ENCODE data around the gene HAPSTR1. TPM values are rescaled to one million over a fixed set of nuclear protein-coding genes. Genes with fewer than 3 reads are reported as not detected.
A peak's percentile ranks its signal among the peaks of the same experiment; 100 is the strongest.

Gene HAPSTR1
- total and polyA plus RNA-seq, 2 of the 13 experiments (the other 11 are each of a cell fraction or from before 2014, with no cell fraction given) = 25.2 to 83.2 TPM

DNA sequence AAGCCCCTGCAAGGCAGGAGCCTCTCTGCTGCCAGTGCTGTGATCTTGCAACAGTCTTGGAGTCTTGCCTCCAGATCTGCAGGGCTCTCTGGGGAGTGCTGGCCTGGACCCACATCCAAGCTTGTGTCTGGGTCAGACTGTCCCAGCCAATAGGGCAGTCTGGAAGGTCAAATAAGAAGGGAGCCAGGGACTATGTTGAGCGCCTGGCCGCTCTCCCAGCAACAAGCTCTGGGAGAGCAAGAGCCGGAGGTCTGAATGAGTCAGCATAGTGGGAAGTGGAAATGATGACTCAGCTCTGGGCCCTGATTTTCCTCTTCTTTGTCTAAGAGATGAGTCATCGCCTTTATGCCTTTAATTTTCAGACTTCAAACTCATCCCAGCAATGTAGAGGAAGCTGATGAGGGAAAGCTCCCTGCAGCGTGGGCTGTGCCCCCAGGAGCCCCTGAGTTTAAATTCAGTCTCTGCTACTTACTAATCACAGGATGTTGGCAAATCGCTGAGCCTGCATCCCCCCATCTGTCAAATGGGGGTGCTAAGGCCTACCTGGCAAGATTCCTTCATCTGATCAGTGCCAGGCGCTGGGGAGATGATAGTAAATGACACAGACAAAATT, 43.6 kb upstream of the HAPSTR1 start (continued):
- peak; percentile 56 for TF ChIP-seq TBL1XR1 (IDR thresholded peaks at IDR 0.05; ENCODE audit: borderline replicate concordance, low read length, partially characterized antibody)
- TF ChIP-seq, protein P1, sequence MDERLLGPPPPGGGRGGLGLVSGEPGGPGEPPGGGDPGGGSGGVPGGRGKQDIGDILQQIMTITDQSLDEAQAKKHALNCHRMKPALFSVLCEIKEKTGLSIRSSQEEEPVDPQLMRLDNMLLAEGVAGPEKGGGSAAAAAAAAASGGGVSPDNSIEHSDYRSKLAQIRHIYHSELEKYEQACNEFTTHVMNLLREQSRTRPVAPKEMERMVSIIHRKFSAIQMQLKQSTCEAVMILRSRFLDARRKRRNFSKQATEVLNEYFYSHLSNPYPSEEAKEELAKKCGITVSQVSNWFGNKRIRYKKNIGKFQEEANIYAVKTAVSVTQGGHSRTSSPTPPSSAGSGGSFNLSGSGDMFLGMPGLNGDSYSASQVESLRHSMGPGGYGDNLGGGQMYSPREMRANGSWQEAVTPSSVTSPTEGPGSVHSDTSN (CRISPR knock-in tag; IDR thresholded peaks at IDR 0.05) = no peak; the same call in 1 of the 2 replicates
- no peak for TF ChIP-seq ZNF850 (CRISPR knock-in tag; conservative IDR thresholded peaks at IDR 0.05)
- peak; percentile 41 for TF ChIP-seq MEF2D (CRISPR knock-in tag; IDR thresholded peaks at IDR 0.05)
- no peak for TF ChIP-seq HES4 (CRISPR knock-in tag; IDR thresholded peaks at IDR 0.05; ENCODE audit: borderline replicate concordance)
- no peak for TF ChIP-seq HIVEP1 (CRISPR knock-in tag; IDR thresholded peaks at IDR 0.05)
- TF ChIP-seq, protein P2, sequence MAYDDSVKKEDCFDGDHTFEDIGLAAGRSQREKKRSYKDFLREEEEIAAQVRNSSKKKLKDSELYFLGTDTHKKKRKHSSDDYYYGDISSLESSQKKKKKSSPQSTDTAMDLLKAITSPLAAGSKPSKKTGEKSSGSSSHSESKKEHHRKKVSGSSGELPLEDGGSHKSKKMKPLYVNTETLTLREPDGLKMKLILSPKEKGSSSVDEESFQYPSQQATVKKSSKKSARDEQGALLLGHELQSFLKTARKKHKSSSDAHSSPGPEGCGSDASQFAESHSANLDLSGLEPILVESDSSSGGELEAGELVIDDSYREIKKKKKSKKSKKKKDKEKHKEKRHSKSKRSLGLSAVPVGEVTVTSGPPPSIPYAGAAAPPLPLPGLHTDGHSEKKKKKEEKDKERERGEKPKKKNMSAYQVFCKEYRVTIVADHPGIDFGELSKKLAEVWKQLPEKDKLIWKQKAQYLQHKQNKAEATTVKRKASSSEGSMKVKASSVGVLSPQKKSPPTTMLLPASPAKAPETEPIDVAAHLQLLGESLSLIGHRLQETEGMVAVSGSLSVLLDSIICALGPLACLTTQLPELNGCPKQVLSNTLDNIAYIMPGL (CRISPR knock-in tag; IDR thresholded peaks at IDR 0.05; ENCODE audit: borderline replicate concordance in 1 of 2, low read depth in 1 of 2) = no peak; a peak in 1 of 4 replicates
- no peak for TF ChIP-seq YEATS4 (CRISPR knock-in tag; IDR thresholded peaks at IDR 0.05; ENCODE audit: borderline replicate concordance)
- TF ChIP-seq ZMAT3 (CRISPR knock-in tag; conservative IDR thresholded peaks at IDR 0.05) = no peak
- TF ChIP-seq PRMT3 (CRISPR knock-in tag; IDR thresholded peaks at IDR 0.05; ENCODE audit: borderline replicate concordance, low read depth) = no peak
- TF ChIP-seq ZC3H13 (CRISPR knock-in tag; IDR thresholded peaks at IDR 0.05) = no peak
- TF ChIP-seq HOXA5 (CRISPR knock-in tag; IDR thresholded peaks at IDR 0.05) = no peak
- TF ChIP-seq, protein P3, sequence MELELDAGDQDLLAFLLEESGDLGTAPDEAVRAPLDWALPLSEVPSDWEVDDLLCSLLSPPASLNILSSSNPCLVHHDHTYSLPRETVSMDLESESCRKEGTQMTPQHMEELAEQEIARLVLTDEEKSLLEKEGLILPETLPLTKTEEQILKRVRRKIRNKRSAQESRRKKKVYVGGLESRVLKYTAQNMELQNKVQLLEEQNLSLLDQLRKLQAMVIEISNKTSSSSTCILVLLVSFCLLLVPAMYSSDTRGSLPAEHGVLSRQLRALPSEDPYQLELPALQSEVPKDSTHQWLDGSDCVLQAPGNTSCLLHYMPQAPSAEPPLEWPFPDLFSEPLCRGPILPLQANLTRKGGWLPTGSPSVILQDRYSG (CRISPR knock-in tag; IDR thresholded peaks at IDR 0.05) = no peak
- TF ChIP-seq ZNF30 (CRISPR knock-in tag; IDR thresholded peaks at IDR 0.05) = no peak
- no peak for TF ChIP-seq SMYD3 (CRISPR knock-in tag; IDR thresholded peaks at IDR 0.05)
- no peak for TF ChIP-seq DR1 (CRISPR knock-in tag; IDR thresholded peaks at IDR 0.05)
- TF ChIP-seq ZNF782 (CRISPR knock-in tag; IDR thresholded peaks at IDR 0.05; ENCODE audit: borderline replicate concordance) = peak; percentile 32; the same call in 1 of the 2 replicates
- TF ChIP-seq, protein P4, sequence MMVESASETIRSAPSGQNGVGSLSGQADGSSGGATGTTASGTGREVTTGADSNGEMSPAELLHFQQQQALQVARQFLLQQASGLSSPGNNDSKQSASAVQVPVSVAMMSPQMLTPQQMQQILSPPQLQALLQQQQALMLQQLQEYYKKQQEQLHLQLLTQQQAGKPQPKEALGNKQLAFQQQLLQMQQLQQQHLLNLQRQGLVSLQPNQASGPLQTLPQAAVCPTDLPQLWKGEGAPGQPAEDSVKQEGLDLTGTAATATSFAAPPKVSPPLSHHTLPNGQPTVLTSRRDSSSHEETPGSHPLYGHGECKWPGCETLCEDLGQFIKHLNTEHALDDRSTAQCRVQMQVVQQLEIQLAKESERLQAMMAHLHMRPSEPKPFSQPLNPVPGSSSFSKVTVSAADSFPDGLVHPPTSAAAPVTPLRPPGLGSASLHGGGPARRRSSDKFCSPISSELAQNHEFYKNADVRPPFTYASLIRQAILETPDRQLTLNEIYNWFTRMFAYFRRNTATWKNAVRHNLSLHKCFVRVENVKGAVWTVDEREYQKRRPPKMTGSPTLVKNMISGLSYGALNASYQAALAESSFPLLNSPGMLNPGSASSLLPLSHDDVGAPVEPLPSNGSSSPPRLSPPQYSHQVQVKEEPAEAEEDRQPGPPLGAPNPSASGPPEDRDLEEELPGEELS (CRISPR knock-in tag; IDR thresholded peaks at IDR 0.05) = no peak
- TF ChIP-seq, protein P5, sequence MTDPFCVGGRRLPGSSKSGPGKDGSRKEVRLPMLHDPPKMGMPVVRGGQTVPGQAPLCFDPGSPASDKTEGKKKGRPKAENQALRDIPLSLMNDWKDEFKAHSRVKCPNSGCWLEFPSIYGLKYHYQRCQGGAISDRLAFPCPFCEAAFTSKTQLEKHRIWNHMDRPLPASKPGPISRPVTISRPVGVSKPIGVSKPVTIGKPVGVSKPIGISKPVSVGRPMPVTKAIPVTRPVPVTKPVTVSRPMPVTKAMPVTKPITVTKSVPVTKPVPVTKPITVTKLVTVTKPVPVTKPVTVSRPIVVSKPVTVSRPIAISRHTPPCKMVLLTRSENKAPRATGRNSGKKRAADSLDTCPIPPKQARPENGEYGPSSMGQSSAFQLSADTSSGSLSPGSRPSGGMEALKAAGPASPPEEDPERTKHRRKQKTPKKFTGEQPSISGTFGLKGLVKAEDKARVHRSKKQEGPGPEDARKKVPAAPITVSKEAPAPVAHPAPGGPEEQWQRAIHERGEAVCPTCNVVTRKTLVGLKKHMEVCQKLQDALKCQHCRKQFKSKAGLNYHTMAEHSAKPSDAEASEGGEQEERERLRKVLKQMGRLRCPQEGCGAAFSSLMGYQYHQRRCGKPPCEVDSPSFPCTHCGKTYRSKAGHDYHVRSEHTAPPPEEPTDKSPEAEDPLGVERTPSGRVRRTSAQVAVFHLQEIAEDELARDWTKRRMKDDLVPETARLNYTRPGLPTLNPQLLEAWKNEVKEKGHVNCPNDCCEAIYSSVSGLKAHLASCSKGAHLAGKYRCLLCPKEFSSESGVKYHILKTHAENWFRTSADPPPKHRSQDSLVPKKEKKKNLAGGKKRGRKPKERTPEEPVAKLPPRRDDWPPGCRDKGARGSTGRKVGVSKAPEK (CRISPR knock-in tag; IDR thresholded peaks at IDR 0.05; ENCODE audit: borderline replicate concordance) = no peak; the same call in 1 of the 2 replicates
- no peak for TF ChIP-seq ZNF7 (CRISPR knock-in tag; IDR thresholded peaks at IDR 0.05)
- no peak for TF ChIP-seq ZNF672 (CRISPR knock-in tag; IDR thresholded peaks at IDR 0.05)
- peak; percentile 74; the same call in 1 of the 2 replicates for TF ChIP-seq WIZ (CRISPR knock-in tag; IDR thresholded peaks at IDR 0.05)
